GM19455 (cell line): ENCODE data around the gene SEPTIN10.

Experiments used
- ATAC-seq: cut with Tn5 transposase; IDR thresholded peaks from one replicate; pipeline ENCODE4 v1.9.1; 2021; ENCODE audit not compliant: unreplicated experiment

The SEPTIN10 gene

GRCh38 chr2:109500910-109501309 lies 112.9 kb downstream of the SEPTIN10 start:
- ATAC-seq = no peak

GRCh38 chr2:109499566-109499965 lies 114.2 kb downstream of the SEPTIN10 start:
- no peak for ATAC-seq

GRCh38 chr2:109498906-109499305 lies 114.9 kb downstream of the SEPTIN10 start:
- no peak for ATAC-seq

DNA sequence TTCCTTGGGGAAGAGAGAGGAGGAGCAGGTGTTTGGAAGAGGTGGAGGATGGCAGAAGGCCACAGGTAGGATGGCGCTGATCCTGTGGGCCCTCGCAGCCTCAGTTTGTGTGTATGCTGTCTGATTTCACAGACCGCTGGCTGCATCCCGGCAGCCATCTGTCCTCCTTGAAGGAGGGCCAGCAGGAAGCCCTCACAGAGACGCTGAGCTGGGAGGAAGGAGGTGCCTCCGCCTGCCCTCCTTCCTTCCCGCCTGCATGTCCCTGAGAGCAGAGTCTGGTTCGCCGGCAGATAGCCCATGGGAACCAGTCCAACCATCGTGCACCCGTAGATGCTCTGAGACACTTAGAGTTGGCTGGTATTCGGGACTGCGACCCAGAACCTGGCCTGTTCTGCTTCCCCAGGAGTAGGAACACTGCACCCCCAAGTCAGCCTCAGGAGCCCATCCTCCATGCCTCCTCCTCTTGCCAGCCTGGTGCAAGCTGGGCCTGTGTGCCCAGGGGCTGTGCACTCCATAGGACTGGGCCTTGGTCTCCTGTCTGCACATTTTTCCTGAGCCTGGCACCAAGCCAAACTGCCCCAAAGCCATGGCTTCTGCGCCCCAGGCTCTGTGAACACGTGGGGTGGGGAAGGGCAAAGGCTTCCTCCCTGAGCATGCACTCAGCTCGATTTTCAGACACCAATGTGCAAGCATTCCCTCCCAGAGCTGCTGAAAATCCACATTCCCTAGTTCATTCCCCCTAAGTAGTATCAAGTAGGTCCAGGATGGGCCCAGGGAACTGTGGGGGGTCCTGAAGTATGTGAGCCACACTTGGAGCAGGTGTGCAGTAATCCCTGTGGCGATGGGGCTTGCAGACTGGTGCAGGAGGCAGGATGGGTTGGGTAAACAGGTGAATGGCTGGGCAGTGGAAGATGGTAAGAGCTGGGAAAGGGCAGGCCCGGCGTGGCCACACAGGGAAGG lies 115.6 kb downstream of the SEPTIN10 start:
- no peak for ATAC-seq

DNA sequence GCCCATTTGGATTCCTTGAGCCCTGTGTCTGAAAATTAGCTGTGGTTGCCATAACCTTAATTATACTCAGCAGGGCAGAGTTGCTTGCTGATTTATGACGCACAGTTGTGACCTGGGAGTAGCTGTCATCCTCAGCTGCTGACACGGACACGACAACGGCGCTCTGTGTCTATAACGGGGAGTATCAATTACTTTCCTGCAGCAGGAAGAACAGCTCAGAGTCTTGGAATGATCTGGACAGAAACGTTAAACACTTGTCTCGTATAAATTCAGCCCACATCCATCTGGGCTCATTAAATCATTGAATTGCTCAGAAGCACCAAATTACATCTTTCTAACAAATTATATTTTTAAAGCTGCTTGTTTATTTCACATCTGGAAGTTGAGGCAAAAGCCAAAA lies 116.3 kb downstream of the SEPTIN10 start:
- ATAC-seq = no peak

GRCh38 chr2:109494351-109494750 lies 119.4 kb downstream of the SEPTIN10 start:
- no peak for ATAC-seq

DNA sequence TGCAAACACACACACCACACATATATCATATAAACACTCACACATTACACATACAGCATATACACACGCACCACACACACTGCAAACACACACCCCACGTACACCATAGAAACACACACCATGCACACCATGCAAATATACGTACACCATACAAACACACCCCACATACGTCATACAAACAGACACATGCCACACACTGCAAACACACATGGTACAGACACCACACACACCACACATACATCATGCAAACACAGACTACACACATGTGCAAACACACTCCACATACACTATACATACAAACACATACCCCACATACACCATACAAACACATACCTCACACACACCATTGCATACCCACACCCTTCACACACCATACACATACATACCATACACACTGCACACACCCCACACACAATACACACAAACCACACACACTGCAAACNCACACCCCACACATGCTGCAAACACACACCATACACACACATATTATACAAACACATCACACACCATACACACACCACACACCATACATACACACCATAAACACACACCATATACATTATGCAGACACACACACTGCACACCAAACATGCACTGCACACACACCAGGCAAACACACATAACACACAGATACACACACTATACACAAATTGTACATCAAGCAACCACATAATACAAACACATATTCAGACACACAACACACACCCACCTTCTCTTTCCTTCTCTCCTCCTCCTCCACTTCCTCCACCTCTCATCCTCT lies 120.4 kb downstream of the SEPTIN10 start:
- ATAC-seq = no peak
